A673 (cell line): ENCODE results near the gene GRAMD1A. TPM values are rescaled to one million over a fixed set of nuclear protein-coding genes. Genes with fewer than 3 reads are reported as not detected.

Experiments used
- BruUV-seq: library from RNA; stranded (reverse); fragments of 400-500 nt; replicated peaks from 2 replicates; lab custom pipeline; 2021; lab: Mats Ljungman, UMichigan
- CTCF ChIA-PET: fragments of 300-600 bp; sonication (Branson Sonifier 250); formaldehyde crosslinking; loops from one replicate; lab custom pipeline; 2022; ENCODE audit warnings: antibody characterized with exemption; lab: Charles Lee
- POLR2A ChIA-PET: fragments of 300-600 bp; sonication (Branson Sonifier 250); formaldehyde crosslinking; loops from one replicate; lab custom pipeline; 2022; ENCODE audit warnings: antibody characterized with exemption; ENCODE audit not compliant: low non-redundant PET; lab: Charles Lee
- DNase-seq: peaks from one replicate; pipeline ENCODE4 v3.0.0-alpha.2; 2015; ENCODE audit warnings: low spot score
- H3K27ac ChIP-seq: fragments of 200-600 bp; sonication (generic); 2 replicates; pipeline ENCODE4 v1.5.1; 2016; ENCODE audit warnings: mixed run types, low read depth, mild to moderate bottlenecking, mixed read lengths, antibody characterized with exemption, low read length; ENCODE audit not compliant: poor library complexity, severe bottlenecking
- H3K27me3 ChIP-seq: fragments of 200-600 bp; sonication (generic); replicated peaks from 2 replicates; pipeline ENCODE4 v1.6.1; 2017; ENCODE audit warnings: mixed run types, low read depth, mild to moderate bottlenecking, mixed read lengths, antibody characterized with exemption, low read length; ENCODE audit not compliant: insufficient read depth, poor library complexity
- H3K36me3 ChIP-seq: fragments of 200-600 bp; sonication (generic); 2 replicates; pipeline ENCODE4 v1.6.1; 2016; ENCODE audit warnings: mixed run types, mild to moderate bottlenecking, mixed read lengths, antibody characterized with exemption, low read length; ENCODE audit not compliant: insufficient read depth, poor library complexity, severe bottlenecking
- H3K4me1 ChIP-seq: fragments of 200-600 bp; sonication (generic); 2 replicates; pipeline ENCODE4 v1.6.1; 2017; ENCODE audit warnings: mixed run types, mild to moderate bottlenecking, mixed read lengths, antibody characterized with exemption, low read length; ENCODE audit not compliant: insufficient read depth, poor library complexity, severe bottlenecking
- H3K4me3 ChIP-seq: fragments of 200-600 bp; sonication (generic); 2 replicates; pipeline ENCODE4 v1.5.1; 2016; ENCODE audit warnings: low read depth, mixed run types, mild to moderate bottlenecking, mixed read lengths, low read length; ENCODE audit not compliant: poor library complexity, severe bottlenecking
- H3K9me3 ChIP-seq: fragments of 200-600 bp; sonication (generic); 2 replicates; pipeline ENCODE4 v1.6.1; 2016; ENCODE audit warnings: mixed run types, low read depth, mild to moderate bottlenecking, mixed read lengths, antibody characterized with exemption, low read length; ENCODE audit not compliant: poor library complexity, severe bottlenecking
- CTCF ChIP-seq: fragments of 300-800, 200-600 bp; sonication (generic); conservative IDR thresholded peaks from 2 replicates; pipeline ENCODE4 v1.5.1; 2017; ENCODE audit warnings: low read depth, mild to moderate bottlenecking, antibody characterized with exemption, low read length, moderate library complexity, mixed read lengths
- EZH2 ChIP-seq: fragments of 200-600 bp; sonication (generic); IDR thresholded peaks from 2 replicates; pipeline ENCODE4 v1.6.1; 2017; ENCODE audit warnings: borderline replicate concordance, low read depth, mild to moderate bottlenecking, mixed read lengths, antibody characterized with exemption, low read length; ENCODE audit not compliant: poor library complexity, severe bottlenecking
- intact Hi-C: fragments of 100-400 bp; cut with micrococcal nuclease; formaldehyde crosslinking; loops from one replicate; pipeline ENCODE4 v1.10.0; 2022; ENCODE audit not compliant: unreplicated experiment
- total RNA-seq: library from RNA; stranded (reverse); gene quantifications from 2 replicates; pipeline ENCODE4 v1.2.3, GENCODE V29; 2021

Gene GRAMD1A
- total RNA-seq, 1 experiment from 2014 or later = 87.3 TPM

- POLR2A ChIA-PET = no interaction called here
- DNase-seq = no peak
- intact Hi-C loops = no loop called here
- no peaks in the 10 kb centered on the region for H3K27me3 ChIP-seq
- CTCF ChIA-PET = no interaction called here
- H3K9me3 ChIP-seq = no peaks in the 10 kb centered on the region
- no peak overlapping the region for H3K27ac ChIP-seq
- no peak for TF ChIP-seq CTCF
- TF ChIP-seq EZH2 = no peak
- H3K4me1 ChIP-seq = no peaks in the 10 kb centered on the region
- no TSS peak for BruUV-seq
- no peaks in the 10 kb centered on the region for H3K36me3 ChIP-seq
- H3K4me3 ChIP-seq = no peak overlapping the region
Measured at GRCh38 chr19:35034588-35035382, 34.7 kb downstream of the GRAMD1A start.

DNA sequence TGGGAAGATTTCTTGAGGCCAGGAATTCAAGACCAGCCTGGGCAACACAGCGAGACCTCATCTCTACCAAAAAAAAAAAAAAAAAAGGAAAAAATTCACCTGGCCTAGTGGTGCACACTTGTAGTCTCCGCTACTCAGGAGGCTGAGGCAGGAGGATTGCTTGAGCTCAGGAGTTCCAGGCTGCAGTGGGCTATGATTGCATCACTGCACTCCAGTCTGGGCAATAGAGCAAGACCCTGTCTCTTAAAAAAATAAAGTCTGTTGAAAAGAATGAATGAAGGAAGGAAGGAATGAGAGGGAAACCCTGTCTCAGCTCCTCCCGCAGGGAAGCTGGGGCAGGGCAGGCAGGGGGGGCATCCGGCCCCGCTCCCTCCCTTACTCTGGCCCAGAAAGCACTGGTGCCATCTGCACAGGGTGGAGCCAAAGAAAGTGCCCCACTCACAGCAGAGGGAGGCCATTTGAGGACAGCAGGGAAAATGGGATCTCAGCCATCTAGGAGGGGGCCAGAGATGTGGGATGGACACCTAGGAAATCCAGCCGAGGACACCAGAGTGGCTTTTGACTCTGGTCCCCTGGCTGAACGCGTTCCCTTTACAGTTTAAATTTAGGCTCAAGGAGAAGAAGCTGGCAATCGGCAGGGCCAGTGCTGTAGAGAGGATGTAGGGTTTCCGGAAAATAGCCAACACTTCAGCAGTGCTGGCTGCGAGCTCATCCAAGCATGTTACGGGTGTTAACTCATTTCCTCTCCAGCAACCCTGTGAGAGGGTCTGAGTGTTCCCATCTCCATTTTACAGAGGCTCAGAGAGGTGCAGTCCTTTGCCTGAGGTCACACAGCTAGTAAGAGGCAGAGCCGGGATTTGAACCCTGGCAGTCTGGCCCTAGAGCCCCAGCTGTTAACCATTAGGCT lies 37.8 kb downstream of the GRAMD1A start:
- BruUV-seq = no TSS peak
- TF ChIP-seq CTCF (no peak), EZH2 (no peak)
- intact Hi-C loops = no loop called here
- no peak overlapping the region for H3K4me3 ChIP-seq
- H3K27me3 ChIP-seq = no peaks in the 10 kb centered on the region
- H3K36me3 ChIP-seq = no peaks in the 10 kb centered on the region
- no peaks in the 10 kb centered on the region for H3K9me3 ChIP-seq
- ChIA-PET POLR2A (no interaction called here), CTCF (interaction anchor here (0.5 to 0.9 kb wide), 2 partner anchors 18 to 53 kb away, joined by 4 to 7 read pairs; no protein-coding TSS in a partner anchor)
- DNase-seq = no peak
- H3K27ac ChIP-seq = no peak overlapping the region
- no peaks in the 10 kb centered on the region for H3K4me1 ChIP-seq

- no peaks in the 10 kb centered on the region for H3K27me3 ChIP-seq
- ChIA-PET POLR2A (no interaction called here), CTCF (interaction anchor here (0.9 kb wide), 1 partner anchor 54 kb away, joined by 4 read pairs; no protein-coding TSS in a partner anchor)
- TF ChIP-seq CTCF (no peak), EZH2 (no peak)
- H3K9me3 ChIP-seq = no peaks in the 10 kb centered on the region
- H3K36me3 ChIP-seq = no peaks in the 10 kb centered on the region
- no peak overlapping the region for H3K27ac ChIP-seq
- BruUV-seq = no TSS peak
- no peaks in the 10 kb centered on the region for H3K4me1 ChIP-seq
- H3K4me3 ChIP-seq = no peak overlapping the region
- DNase-seq = no peak
- intact Hi-C loops = no loop called here
Measured at GRCh38 chr19:35038623-35039512, 38.7 kb downstream of the GRAMD1A start.
